Fibroblast of lung (primary cell): ENCODE results near the gene GALNT18. TPM values are rescaled to one million over a fixed set of nuclear protein-coding genes. Genes with fewer than 3 reads are reported as not detected.
"Not testable (repeated sequence)": the region's sequence is repeated elsewhere in the genome, so short reads cannot be mapped to it uniquely, and the experiment has no call there.

ENCODE experiments used
- DNase-seq, 2 donors: peaks; one replicate each; pipeline versions ENCODE4 v3.0.0 to v3.0.0-alpha.2; 2010; ENCODE audit warnings: low read depth in 2 of 2
- H2AFZ ChIP-seq: 2 replicates; pipeline ENCODE4 v1.5.1; 2012; ENCODE audit warnings: low read length, control low read depth, inconsistent platforms
- H3K27ac ChIP-seq: 2 replicates; pipeline ENCODE4 v1.5.1; 2011; ENCODE audit warnings: low read length, control low read depth; ENCODE audit not compliant: insufficient read depth
- H3K27me3 ChIP-seq: 2 replicates; pipeline ENCODE4 v1.5.1; 2011; ENCODE audit warnings: mild to moderate bottlenecking, low read length; ENCODE audit not compliant: control insufficient read depth, insufficient read depth
- H3K36me3 ChIP-seq: 2 replicates; pipeline ENCODE4 v1.5.1; 2011; ENCODE audit warnings: low read length; ENCODE audit not compliant: control insufficient read depth, insufficient read depth
- H3K4me1 ChIP-seq: 2 replicates; pipeline ENCODE4 v1.5.1; 2011; ENCODE audit warnings: low read length; ENCODE audit not compliant: control insufficient read depth, insufficient read depth; ENCODE audit errors: extremely low read depth
- H3K4me2 ChIP-seq: 2 replicates; pipeline ENCODE4 v1.5.1; 2011; ENCODE audit warnings: low read length, control low read depth; ENCODE audit not compliant: insufficient read depth; ENCODE audit errors: extremely low read depth
- H3K4me3 ChIP-seq, 4 experiments: fragments of 200-600 bp in 1 of 4; sonication (generic) in 1 of 4; replicated peaks in 1 of 4; 2 replicates each; pipeline ENCODE4 v1.5.1; 2011 to 2016; ENCODE audit warnings: low read length in 4 of 4, low read depth in 3 of 4, mild to moderate bottlenecking in 3 of 4, control low read depth in 2 of 4, inconsistent platforms in 1 of 4, mixed read lengths in 1 of 4; ENCODE audit not compliant: insufficient read depth in 1 of 4; ENCODE audit errors: control extremely low read depth in 1 of 4
- H3K79me2 ChIP-seq: 2 replicates; pipeline ENCODE4 v1.5.1; 2012; ENCODE audit warnings: mild to moderate bottlenecking, low read length, inconsistent platforms; ENCODE audit not compliant: control insufficient read depth, insufficient read depth
- H3K9ac ChIP-seq: 2 replicates; pipeline ENCODE4 v1.5.1; 2011; ENCODE audit warnings: mild to moderate bottlenecking, low read length, control low read depth; ENCODE audit not compliant: insufficient read depth
- H3K9me3 ChIP-seq: 2 replicates; pipeline ENCODE4 v1.5.1; 2012; ENCODE audit warnings: low read depth, low read length; ENCODE audit not compliant: control insufficient read depth, insufficient read depth
- H4K20me1 ChIP-seq: 2 replicates; pipeline ENCODE4 v1.5.1; 2011; ENCODE audit warnings: low read length; ENCODE audit not compliant: control insufficient read depth, insufficient read depth; ENCODE audit errors: extremely low read depth
- CTCF ChIP-seq, 2 donors: IDR thresholded peaks in 1 of 2; conservative IDR thresholded peaks in 1 of 2; 1 replicate in 1 of 2; 2 replicates in 1 of 2; pipeline ENCODE4 v1.5.1; 2011 to 2012; ENCODE audit warnings: low read length in 2 of 2, control low read depth in 1 of 2, inconsistent platforms in 1 of 2, low read depth in 1 of 2, mild to moderate bottlenecking in 1 of 2
- EZH2 ChIP-seq: IDR thresholded peaks from 2 replicates; pipeline ENCODE4 v1.5.1; 2012; ENCODE audit warnings: low read length, control low read depth, mild to moderate bottlenecking; ENCODE audit errors: missing control alignments
- polyA plus RNA-seq, 2 donors: library from polyadenylated mRNA; depleted of rRNA in 1 of 2; stranded (reverse) in 1 of 2; unstranded in 1 of 2; fragments of >200 nt; gene quantifications; 2 replicates each; pipeline ENCODE4 v1.2.1, GENCODE V29; 2011 to 2012; ENCODE audit warnings: missing spikeins in 1 of 2
- total RNA-seq: library from RNA; depleted of rRNA; stranded (reverse); fragments of >200 nt; gene quantifications from 2 replicates; pipeline ENCODE4 v1.2.1, GENCODE V29; 2014

Gene GALNT18
- total and polyA plus RNA-seq, 2 donors (not counting 1 experiment from before 2014, with no cell fraction given), result 0.50 to 19.3 TPM

- H3K9me3 ChIP-seq, result no peaks in the 10 kb centered on the region
- H3K79me2 ChIP-seq, result no peaks in the 10 kb centered on the region
- H3K9ac ChIP-seq, result no peak overlapping the region
- H2AFZ ChIP-seq, result no peak overlapping the region
- H4K20me1 ChIP-seq, result no peaks in the 10 kb centered on the region
- no peak overlapping the region for H3K27ac ChIP-seq
- TF ChIP-seq CTCF (conservative IDR thresholded peaks at IDR 0.05 in 1 of 2, IDR thresholded peaks at IDR 0.05 in 1 of 2; ENCODE audit: low read depth in 1 of 2, low read length in 2 of 2), result no peak
- no peaks in the 10 kb centered on the region for H3K4me1 ChIP-seq
- H3K4me3 ChIP-seq, result no peak overlapping the region
- no peaks in the 10 kb centered on the region for H3K36me3 ChIP-seq
- no peak overlapping the region for H3K4me2 ChIP-seq
- no peak for DNase-seq
- H3K27me3 ChIP-seq, result no peaks in the 10 kb centered on the region
These were observed 258.1 kb downstream of the GALNT18 start for GRCh38 chr11:11363674-11364073.

GRCh38 chr11:11359611-11360010 lies 262.2 kb downstream of the GALNT18 start:
- H3K9ac ChIP-seq, result no peak overlapping the region
- H3K36me3 ChIP-seq, result no peaks in the 10 kb centered on the region
- H3K27ac ChIP-seq, result no peak overlapping the region
- peaks cover 2% of the 10 kb centered on the region for H3K27me3 ChIP-seq
- H3K4me1 ChIP-seq, result no peaks in the 10 kb centered on the region
- TF ChIP-seq EZH2 (no peak), CTCF (conservative IDR thresholded peaks at IDR 0.05 in 1 of 2, IDR thresholded peaks at IDR 0.05 in 1 of 2; ENCODE audit: low read depth in 1 of 2, low read length in 2 of 2) (no peak)
- no peaks in the 10 kb centered on the region for H3K79me2 ChIP-seq
- H3K9me3 ChIP-seq, result no peaks in the 10 kb centered on the region
- no peak for DNase-seq
- no peak overlapping the region for H3K4me2 ChIP-seq
- H3K4me3 ChIP-seq, result no peak overlapping the region
- no peak overlapping the region for H2AFZ ChIP-seq
- no peaks in the 10 kb centered on the region for H4K20me1 ChIP-seq

- Histone ChIP-seq H3K36me3 (no peaks in the 10 kb centered on the region), H3K27me3 (peaks cover 2% of the 10 kb centered on the region), H3K79me2 (no peaks in the 10 kb centered on the region), H3K4me2 (no peak overlapping the region), H3K9me3 (no peaks in the 10 kb centered on the region), H3K9ac (no peak overlapping the region), H3K4me3 (no peak overlapping the region), H3K4me1 (no peaks in the 10 kb centered on the region), H3K27ac (no peak overlapping the region), H4K20me1 (no peaks in the 10 kb centered on the region), H2AFZ (no peak overlapping the region)
- DNase-seq, result no peak
- no peak for TF ChIP-seq EZH2
- no peak for TF ChIP-seq CTCF (conservative IDR thresholded peaks at IDR 0.05 in 1 of 2, IDR thresholded peaks at IDR 0.05 in 1 of 2; ENCODE audit: low read depth in 1 of 2, low read length in 2 of 2)
These were observed 265.0 kb downstream of the GALNT18 start for GRCh38 chr11:11356842-11357241.

GRCh38 chr11:11352878-11353277 lies 268.9 kb downstream of the GALNT18 start, which contains the start of gene CSNK2A3:
CSNK2A3 (minus strand) TSS chr11:11353250; CDS start chr11:11353119, 131 bp downstream.
- H3K4me2 ChIP-seq, H3K9ac ChIP-seq, H2AFZ ChIP-seq, H4K20me1 ChIP-seq, H3K27me3 ChIP-seq, H3K9me3 ChIP-seq, H3K4me3 ChIP-seq, H3K79me2 ChIP-seq, H3K36me3 ChIP-seq, H3K27ac ChIP-seq: not testable (repeated sequence)
- peak in 1 of 2 donors; percentile 23 for DNase-seq
- peaks cover 10% of the 10 kb centered on the region for H3K4me1 ChIP-seq

GRCh38 chr11:11351851-11352250 lies 270.0 kb downstream of the GALNT18 start:
- not testable (repeated sequence) for H3K27ac ChIP-seq, H3K9me3 ChIP-seq, H3K36me3 ChIP-seq, H3K4me2 ChIP-seq, H3K4me3 ChIP-seq, H2AFZ ChIP-seq, H3K27me3 ChIP-seq, H4K20me1 ChIP-seq, H3K9ac ChIP-seq, H3K79me2 ChIP-seq, DNase-seq
- peaks cover 10% of the 10 kb centered on the region for H3K4me1 ChIP-seq
